Activated CD8-positive, alpha-beta T cell treated with anti-CD3 and anti-CD28 coated beads for 36 hours (primary cell): ENCODE measurements around the gene GRAMD4. TPM values are rescaled to one million over a fixed set of nuclear protein-coding genes. Genes with fewer than 3 reads are reported as not detected.

Experiments
- ATAC-seq: fragments of 200-7000 bp; cut with Tn5 transposase; one replicate; pipeline ENCODE4 v1.10.0; 2021; ENCODE audit warnings: mild to moderate bottlenecking, moderate library complexity
- CTCF ChIA-PET: fragments of 350-600 bp; sonication (Branson Sonifier 250); formaldehyde crosslinking; loops from one replicate; lab custom pipeline; 2021; ENCODE audit warnings: antibody characterized with exemption; lab: Charles Lee
- POLR2A ChIA-PET: fragments of 350-600 bp; sonication (Branson Sonifier 250); formaldehyde crosslinking; loops from one replicate; lab custom pipeline; 2021; ENCODE audit warnings: antibody characterized with exemption; lab: Charles Lee
- DNase-seq: peaks from one replicate; pipeline ENCODE4 v3.0.0-alpha.2; 2020
- H3K27ac Mint-ChIP-seq: one replicate; pipeline ENCODE4 v1.8.0; 2021; ENCODE audit warnings: mild to moderate bottlenecking, mixed read lengths
- H3K27me3 Mint-ChIP-seq: one replicate; pipeline ENCODE4 v1.8.0; 2021; ENCODE audit warnings: mixed read lengths
- H3K36me3 Mint-ChIP-seq: one replicate; pipeline ENCODE4 v1.8.0; 2021; ENCODE audit warnings: low read depth, mixed read lengths
- H3K4me1 Mint-ChIP-seq: one replicate; pipeline ENCODE4 v1.8.0; 2021; ENCODE audit warnings: low read depth, mixed read lengths
- H3K4me3 Mint-ChIP-seq: one replicate; pipeline ENCODE4 v1.8.0; 2021; ENCODE audit warnings: mild to moderate bottlenecking, moderate library complexity, mixed read lengths
- H3K9me3 Mint-ChIP-seq: one replicate; pipeline ENCODE4 v1.8.0; 2021; ENCODE audit warnings: mixed read lengths
- intact Hi-C: fragments of 100-400 bp; cut with micrococcal nuclease; formaldehyde crosslinking; loops from one replicate; pipeline ENCODE4 v1.10.0; 2022
- total RNA-seq, 2 experiments: library from RNA; stranded (reverse); gene quantifications; one replicate each; pipeline ENCODE4 v1.2.3, GENCODE V29; 2021
- TF ChIP-seq, protein P1 (sequence below): fragments of 200-600 bp; IDR thresholded peaks from one replicate; pipeline ENCODE4 v1.8.0; 2022; ENCODE audit warnings: antibody characterized with exemption, mild to moderate bottlenecking

GRAMD4 gene
- total RNA-seq, 2 experiments from 2014 or later: 26.9 to 28.1 TPM

DNA sequence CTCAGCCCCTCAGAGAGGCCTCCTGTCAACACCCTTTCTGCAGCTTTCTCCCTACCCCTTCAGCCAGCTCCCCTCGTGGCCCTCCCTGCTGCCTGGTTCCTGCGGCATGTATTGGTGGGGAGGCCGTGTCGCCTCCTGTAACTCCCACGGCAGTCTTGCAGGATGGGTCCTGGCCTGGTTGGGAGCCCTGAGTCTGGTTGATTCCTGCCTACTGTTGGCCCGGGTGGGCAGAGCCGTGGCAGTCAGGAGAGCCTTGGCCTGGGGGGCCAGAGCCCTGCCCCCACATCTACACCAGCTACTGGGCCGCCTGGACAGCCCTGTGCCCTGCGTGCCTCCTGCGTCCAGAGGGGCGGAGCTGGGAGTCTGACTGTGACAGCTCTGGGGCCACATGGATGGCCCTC, 30.3 kb upstream of the GRAMD4 start:
- DNase-seq: no peak
- ATAC-seq: no peak
- Mint-ChIP-seq H3K4me1 (peaks cover 46% of the 10 kb centered on the region), H3K9me3 (no peaks in the 10 kb centered on the region), H3K4me3 (no peak overlapping the region), H3K27ac (no peak overlapping the region), H3K36me3 (no peaks in the 10 kb centered on the region), H3K27me3 (no peaks in the 10 kb centered on the region)
- ChIA-PET POLR2A (interaction anchor here (1.5 kb wide), 1 partner anchor 25 kb away, joined by 3 read pairs; no protein-coding TSS in a partner anchor), CTCF (interaction anchor here (2.0 kb wide), 1 partner anchor 26 kb away, joined by 8 read pairs; no protein-coding TSS in a partner anchor)
- intact Hi-C loops: loop anchor here (10.0 kb wide), 1 partner anchor 85 kb away; no protein-coding TSS in a partner anchor
- TF ChIP-seq, protein P1, sequence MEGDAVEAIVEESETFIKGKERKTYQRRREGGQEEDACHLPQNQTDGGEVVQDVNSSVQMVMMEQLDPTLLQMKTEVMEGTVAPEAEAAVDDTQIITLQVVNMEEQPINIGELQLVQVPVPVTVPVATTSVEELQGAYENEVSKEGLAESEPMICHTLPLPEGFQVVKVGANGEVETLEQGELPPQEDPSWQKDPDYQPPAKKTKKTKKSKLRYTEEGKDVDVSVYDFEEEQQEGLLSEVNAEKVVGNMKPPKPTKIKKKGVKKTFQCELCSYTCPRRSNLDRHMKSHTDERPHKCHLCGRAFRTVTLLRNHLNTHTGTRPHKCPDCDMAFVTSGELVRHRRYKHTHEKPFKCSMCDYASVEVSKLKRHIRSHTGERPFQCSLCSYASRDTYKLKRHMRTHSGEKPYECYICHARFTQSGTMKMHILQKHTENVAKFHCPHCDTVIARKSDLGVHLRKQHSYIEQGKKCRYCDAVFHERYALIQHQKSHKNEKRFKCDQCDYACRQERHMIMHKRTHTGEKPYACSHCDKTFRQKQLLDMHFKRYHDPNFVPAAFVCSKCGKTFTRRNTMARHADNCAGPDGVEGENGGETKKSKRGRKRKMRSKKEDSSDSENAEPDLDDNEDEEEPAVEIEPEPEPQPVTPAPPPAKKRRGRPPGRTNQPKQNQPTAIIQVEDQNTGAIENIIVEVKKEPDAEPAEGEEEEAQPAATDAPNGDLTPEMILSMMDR: no peak

DNA sequence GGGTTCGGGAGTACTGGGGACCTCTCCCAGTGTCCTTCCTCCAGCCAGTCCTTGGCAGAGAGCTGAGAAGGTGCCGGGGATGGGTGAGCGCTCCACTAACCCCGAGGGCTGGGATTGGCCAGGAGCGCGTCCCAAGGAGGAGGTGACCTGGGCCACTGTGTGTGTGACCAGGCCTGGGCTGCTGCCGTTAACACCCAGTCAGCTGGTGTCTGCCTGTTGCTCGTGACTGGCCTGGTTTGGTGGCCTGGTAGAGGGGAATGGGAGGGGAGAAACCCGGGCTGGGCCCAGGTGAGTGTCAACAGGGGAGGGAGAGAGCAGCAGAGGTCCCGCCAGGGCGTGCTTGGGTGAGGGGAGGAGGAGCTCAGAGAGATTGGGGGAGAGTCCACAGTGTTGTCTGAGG, 29.9 kb upstream of the GRAMD4 start:
- Mint-ChIP-seq H3K4me1 (peaks cover 46% of the 10 kb centered on the region), H3K36me3 (no peaks in the 10 kb centered on the region), H3K9me3 (no peaks in the 10 kb centered on the region), H3K27me3 (no peaks in the 10 kb centered on the region), H3K27ac (peak overlapping the region; percentile 12), H3K4me3 (no peak overlapping the region)
- no peak for DNase-seq
- POLR2A ChIA-PET: interaction anchor here (1.5 kb wide), 1 partner anchor 24 kb away, joined by 3 read pairs; no protein-coding TSS in a partner anchor
- TF ChIP-seq, protein P1: no peak
- ATAC-seq: no peak
- CTCF ChIA-PET: interaction anchor here (2.0 kb wide), 1 partner anchor 26 kb away, joined by 8 read pairs; no protein-coding TSS in a partner anchor
- intact Hi-C loops: no loop called here

DNA sequence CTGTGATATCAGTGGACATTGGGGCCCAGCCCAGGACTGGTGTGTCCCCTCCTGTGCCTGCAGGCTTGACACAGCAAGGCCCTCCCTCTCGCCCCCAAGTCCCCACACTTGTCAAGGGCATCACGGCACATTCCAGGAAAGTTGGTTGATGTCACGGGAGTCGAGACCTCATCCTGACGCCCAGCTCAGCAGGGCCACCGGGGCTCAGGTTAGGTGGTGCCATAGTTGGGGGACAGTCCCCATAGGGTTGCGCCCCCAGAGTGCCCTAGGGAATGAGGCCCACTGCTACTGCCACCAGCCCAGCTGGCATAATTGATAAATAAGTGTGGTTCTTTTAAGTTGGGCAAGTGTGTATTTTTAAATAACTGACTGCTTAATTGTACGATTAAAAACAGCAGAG, 28.3 kb upstream of the GRAMD4 start:
- Mint-ChIP-seq H3K4me3 (peak overlapping the region; percentile 46), H3K27ac (peak overlapping the region; percentile 88), H3K36me3 (no peaks in the 10 kb centered on the region), H3K4me1 (peaks cover 43% of the 10 kb centered on the region), H3K27me3 (no peaks in the 10 kb centered on the region), H3K9me3 (no peaks in the 10 kb centered on the region)
- TF ChIP-seq, protein P1: no peak
- ATAC-seq (peak; percentile 18), DNase-seq (peak; percentile 39)
- ChIA-PET CTCF (interaction anchor here (1.3 kb wide), 1 partner anchor 28 kb away, joined by 3 read pairs; no protein-coding TSS in a partner anchor), POLR2A (interaction anchor here (0.7 to 1.3 kb wide), 5 partner anchors 21 to 1200 kb away, joined by 3 to 6 read pairs (median 3); no protein-coding TSS in a partner anchor)
- intact Hi-C loops: no loop called here

DNA sequence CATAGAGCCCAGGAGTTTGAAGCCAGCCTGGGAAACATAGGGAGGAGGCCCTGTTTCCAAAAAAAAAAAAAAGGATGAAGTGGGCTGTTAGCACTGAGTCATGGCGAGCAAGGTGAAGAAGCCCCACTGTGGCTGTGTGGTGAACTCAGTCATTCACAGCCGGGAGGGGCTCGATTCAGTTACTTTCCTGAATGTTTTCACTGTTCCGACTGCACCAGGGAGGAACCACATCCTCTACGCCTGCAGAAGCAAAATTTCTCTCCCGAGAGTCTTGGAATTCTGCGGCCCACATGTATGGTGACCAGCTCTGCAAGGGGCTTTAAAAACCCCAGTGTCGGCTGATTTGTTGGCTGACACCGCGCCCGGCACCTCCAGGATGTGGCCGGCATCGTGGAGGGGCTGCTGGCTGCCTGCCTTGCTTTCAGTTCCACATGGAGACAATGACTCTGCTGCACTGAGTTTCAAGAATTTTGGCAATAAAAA, 27.8 kb upstream of the GRAMD4 start:
- Mint-ChIP-seq H3K27ac (peak overlapping the region; percentile 88), H3K27me3 (no peaks in the 10 kb centered on the region), H3K36me3 (no peaks in the 10 kb centered on the region), H3K9me3 (no peaks in the 10 kb centered on the region), H3K4me3 (peak overlapping the region; percentile 46), H3K4me1 (peaks cover 38% of the 10 kb centered on the region)
- CTCF ChIA-PET: interaction anchor here (1.3 kb wide), 1 partner anchor 28 kb away, joined by 3 read pairs; no protein-coding TSS in a partner anchor
- POLR2A ChIA-PET: interaction anchor here (0.7 to 1.7 kb wide), 7 partner anchors 15 to 1200 kb away, joined by 3 to 6 read pairs (median 4); no protein-coding TSS in a partner anchor
- intact Hi-C loops: no loop called here
- TF ChIP-seq, protein P1: no peak
- ATAC-seq (peak; percentile 70), DNase-seq (peak; percentile 90)

DNA sequence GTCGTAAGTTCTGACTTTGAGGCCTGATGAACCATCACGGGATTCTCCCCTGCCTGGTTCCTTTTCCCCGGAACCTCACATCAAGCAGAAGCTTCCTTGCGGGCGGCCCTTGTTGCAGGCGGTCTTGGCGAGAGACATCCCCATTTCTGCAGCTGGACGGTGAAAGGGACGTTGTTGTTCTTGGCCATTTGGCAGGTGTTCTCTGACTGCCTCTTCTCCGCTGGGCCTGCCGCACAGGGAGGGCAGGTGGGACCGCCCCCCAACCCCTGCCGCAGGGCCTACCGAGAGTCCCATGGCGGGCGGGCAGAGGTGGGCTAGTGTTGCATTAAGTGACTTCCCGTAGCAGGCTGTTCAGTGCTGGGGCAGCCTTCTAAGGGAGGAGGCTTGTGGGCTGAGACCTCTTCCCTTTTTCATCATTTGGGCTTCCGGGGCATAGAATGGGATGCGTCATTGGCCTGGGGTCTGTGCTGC, 26.9 kb upstream of the GRAMD4 start:
- Mint-ChIP-seq H3K4me1 (peaks cover 30% of the 10 kb centered on the region), H3K36me3 (no peaks in the 10 kb centered on the region), H3K27me3 (no peaks in the 10 kb centered on the region), H3K9me3 (no peaks in the 10 kb centered on the region), H3K27ac (peak overlapping the region; percentile 88), H3K4me3 (peak overlapping the region; percentile 46)
- POLR2A ChIA-PET: interaction anchor here (0.6 to 1.7 kb wide), 2 partner anchors 13 to 16 kb away, joined by 3 to 4 read pairs; no protein-coding TSS in a partner anchor
- intact Hi-C loops: no loop called here
- CTCF ChIA-PET: no interaction called here
- ATAC-seq (peak; percentile 60), DNase-seq (peak; percentile 65)
- TF ChIP-seq, protein P1: no peak
